Right cardiac atrium (tissue), 5 donors: ENCODE results near the gene SFXN5. TPM values are rescaled to one million over a fixed set of nuclear protein-coding genes. Genes with fewer than 3 reads are reported as not detected.
A peak's percentile ranks its signal among the peaks of the same experiment; 100 is the strongest.

Source experiments
- ATAC-seq, 2 donors: fragments of 200-7000 bp; cut with Tn5 transposase; one replicate each; pipeline versions ENCODE4 v1.8.0 to v1.9.1; 2020; ENCODE audit warnings: moderate library complexity in 2 of 2, mild to moderate bottlenecking in 1 of 2
- DNase-seq, 3 donors: peaks; one replicate each; pipeline ENCODE4 v3.0.0-alpha.2; 2020
- H3K27ac ChIP-seq: one replicate; pipeline ENCODE4 v1.5.1; 2013; ENCODE audit warnings: mild to moderate bottlenecking, low read length, control low read depth, moderate library complexity
- H3K27me3 ChIP-seq: one replicate; pipeline ENCODE4 v1.6.1; 2013; ENCODE audit not compliant: control insufficient read depth, insufficient read depth
- H3K4me1 ChIP-seq: one replicate; pipeline ENCODE4 v1.6.1; 2013; ENCODE audit warnings: low read length; ENCODE audit not compliant: control insufficient read depth, insufficient read depth
- H3K4me3 ChIP-seq: one replicate; pipeline ENCODE4 v1.5.1; 2013; ENCODE audit warnings: low read length, control low read depth
- H3K9me3 ChIP-seq: one replicate; pipeline ENCODE4 v1.6.1; 2013; ENCODE audit warnings: low read length; ENCODE audit not compliant: control insufficient read depth
- WGBS: extraction: QIAGEN DNeasy Blood & Tissue Kit; methylation state at CpG from one replicate; pipeline ENCODE4 v1.1.7; 2013; 5-methylcytosine and 5-hydroxymethylcytosine counted together
- intact Hi-C, 4 donors: fragments of 100-400 bp; cut with DNase I; formaldehyde crosslinking; loops; one replicate each; pipeline versions ENCODE4 v1.11.0 to v1.14.0; 2022 to 2023
- polyA plus RNA-seq: library from polyadenylated mRNA; stranded (reverse); fragments of 200-250 nt; gene quantifications from one replicate; pipeline ENCODE4 v1.2.3, GENCODE V29; 2013
- total RNA-seq, 4 donors: library from RNA; stranded (reverse); fragmentation: NEBNext Ultra II Directional; extraction: Animal tissue kit (Norgen Biotek cat#: 25700); gene quantifications; one replicate each; pipeline ENCODE4 v1.2.1, GENCODE V29; 2021
- donor health status: healthy with polysubstance abuse.
- donor health status: DM: no; HTN: yes; CAD: no.
- donor health status: DM: no; HTN: no; CAD: no.
- donor health status: DM: no; HTN: yes; CAD: no; lungs with severe emphysema.
- donor health status: DM: yes; HTN: yes; CAD: no.

Gene SFXN5
- total and polyA plus RNA-seq, 5 donors, result 7.6 to 12.1 (median 10.6) TPM

GRCh38 chr2:72919414-72920317, 151.8 kb downstream of the SFXN5 start:
- peaks cover 6% of the 10 kb centered on the region for H3K4me1 ChIP-seq
- ATAC-seq (no peak), DNase-seq (no peak)
- no peaks in the 10 kb centered on the region for H3K9me3 ChIP-seq
- intact Hi-C loops, result no loop called here
- 5% methylated on average over 48 of the region's 48 CpGs for WGBS
- peak overlapping the region; percentile 17 for H3K4me3 ChIP-seq
- H3K27ac ChIP-seq, result no peak overlapping the region
- no peaks in the 10 kb centered on the region for H3K27me3 ChIP-seq

GRCh38 chr2:72917877-72918553, 153.5 kb downstream of the SFXN5 start:
- no peak for DNase-seq
- no peak overlapping the region for H3K27ac ChIP-seq
- H3K27me3 ChIP-seq, result no peaks in the 10 kb centered on the region
- WGBS, result 1% methylated on average over 89 of the region's 89 CpGs
- ATAC-seq, result peak in 1 of 2 donors; percentile 15
- intact Hi-C loops, result no loop called here
- H3K9me3 ChIP-seq, result no peaks in the 10 kb centered on the region
- H3K4me3 ChIP-seq, result peak overlapping the region; percentile 54
- H3K4me1 ChIP-seq, result peaks cover 6% of the 10 kb centered on the region

GRCh38 chr2:72917138-72917876, 154.2 kb downstream of the SFXN5 start, which contains the start of gene EMX1:
Gene EMX1, plus strand, starts transcription at chr2:72917519. Its CDS starts 334 bp downstream, at chr2:72917853.
- peaks cover 6% of the 10 kb centered on the region for H3K4me1 ChIP-seq
- H3K27me3 ChIP-seq, result no peaks in the 10 kb centered on the region
- no peaks in the 10 kb centered on the region for H3K9me3 ChIP-seq
- ATAC-seq (peak; percentile 36 to 50), DNase-seq (no peak)
- 1% methylated on average over 82 of the region's 82 CpGs for WGBS
- intact Hi-C loops, result no loop called here
- H3K27ac ChIP-seq, result no peak within 1 kb of the TSS
- H3K4me3 ChIP-seq, result peak within 1 kb of the TSS; percentile 54

GRCh38 chr2:72916743-72917137, 154.8 kb downstream of the SFXN5 start:
- ATAC-seq (peak in 1 of 2 donors; percentile 3), DNase-seq (no peak)
- Histone ChIP-seq H3K27ac (no peak overlapping the region), H3K27me3 (peaks cover 4% of the 10 kb centered on the region), H3K9me3 (no peaks in the 10 kb centered on the region), H3K4me1 (peaks cover 6% of the 10 kb centered on the region), H3K4me3 (peak overlapping the region; percentile 54)
- intact Hi-C loops, result no loop called here
- WGBS, result 3% methylated on average over 29 of the region's 29 CpGs

GRCh38 chr2:72915907-72916742, 155.4 kb downstream of the SFXN5 start:
- intact Hi-C loops, result no loop called here
- Histone ChIP-seq H3K9me3 (no peaks in the 10 kb centered on the region), H3K27ac (no peak overlapping the region), H3K4me3 (peak overlapping the region; percentile 54), H3K4me1 (peaks cover 6% of the 10 kb centered on the region), H3K27me3 (peaks cover 5% of the 10 kb centered on the region)
- ATAC-seq (peak; percentile 42 to 72), DNase-seq (peak in 1 of 3 donors; percentile 73)
- WGBS, result 1% methylated on average over 86 of the region's 86 CpGs

GRCh38 chr2:72915320-72915906, 156.1 kb downstream of the SFXN5 start:
- peaks cover 5% of the 10 kb centered on the region for H3K27me3 ChIP-seq
- H3K4me1 ChIP-seq, result peaks cover 6% of the 10 kb centered on the region
- intact Hi-C loops, result no loop called here

GRCh38 chr2:72914589-72915319, 156.8 kb downstream of the SFXN5 start:
- Histone ChIP-seq H3K4me3 (no peak overlapping the region), H3K4me1 (peaks cover 6% of the 10 kb centered on the region), H3K9me3 (no peaks in the 10 kb centered on the region), H3K27ac (no peak overlapping the region), H3K27me3 (peaks cover 5% of the 10 kb centered on the region)
- ATAC-seq (no peak), DNase-seq (no peak)
- intact Hi-C loops, result no loop called here
- 5% methylated on average over 17 of the region's 17 CpGs for WGBS

More at GRCh38 chr2:72915320-72915906, 156.1 kb downstream of the SFXN5 start:
- no peaks in the 10 kb centered on the region for H3K9me3 ChIP-seq
- H3K4me3 ChIP-seq, result peak overlapping the region; percentile 54
- H3K27ac ChIP-seq, result no peak overlapping the region
- DNase-seq (no peak), ATAC-seq (no peak)
- WGBS, result 4% methylated on average over 26 of the region's 26 CpGs

- no peak for DNase-seq
- H3K4me1 ChIP-seq, result peaks cover 6% of the 10 kb centered on the region
- WGBS, result 6% methylated on average over 7 of the region's 7 CpGs
- ATAC-seq, result no peak
- H3K27ac ChIP-seq, result no peak overlapping the region
- intact Hi-C loops, result no loop called here
- H3K27me3 ChIP-seq, result peaks cover 8% of the 10 kb centered on the region
- no peaks in the 10 kb centered on the region for H3K9me3 ChIP-seq
- H3K4me3 ChIP-seq, result no peak overlapping the region
Observed at GRCh38 chr2:72914206-72914559, 157.3 kb downstream of the SFXN5 start.

GRCh38 chr2:72913486-72914205, 157.9 kb downstream of the SFXN5 start:
- H3K27me3 ChIP-seq, result peaks cover 8% of the 10 kb centered on the region
- DNase-seq (no peak), ATAC-seq (no peak)
- H3K4me3 ChIP-seq, result no peak overlapping the region
- H3K4me1 ChIP-seq, result peaks cover 6% of the 10 kb centered on the region
- WGBS, result 15% methylated on average over 7 of the region's 7 CpGs
- H3K9me3 ChIP-seq, result no peaks in the 10 kb centered on the region
- H3K27ac ChIP-seq, result no peak overlapping the region
- intact Hi-C loops, result no loop called here
